Upper lobe of right lung (tissue), 1 donor: ENCODE measurements around the gene CCDC8. TPM values are rescaled to one million over a fixed set of nuclear protein-coding genes. Genes with fewer than 3 reads are reported as not detected.

Experiments
- ATAC-seq: fragments of 200-7000 bp; cut with Tn5 transposase; one replicate; pipeline ENCODE4 v1.9.1; 2020; ENCODE audit warnings: mild to moderate bottlenecking, moderate library complexity
- DNase-seq: peaks from one replicate; pipeline ENCODE4 v3.0.0-alpha.2; 2020
- H3K27ac ChIP-seq: fragments of 200-600 bp; one replicate; pipeline ENCODE4 v1.8.0; 2022
- H3K27me3 ChIP-seq: fragments of 200-600 bp; one replicate; pipeline ENCODE4 v1.8.0; 2022; ENCODE audit warnings: mild to moderate bottlenecking
- H3K36me3 ChIP-seq: fragments of 200-600 bp; one replicate; pipeline ENCODE4 v1.8.0; 2022
- H3K4me1 ChIP-seq: fragments of 200-600 bp; one replicate; pipeline ENCODE4 v1.8.0; 2022
- H3K4me3 ChIP-seq: fragments of 200-600 bp; one replicate; pipeline ENCODE4 v1.8.0; 2022; ENCODE audit warnings: mild to moderate bottlenecking
- H3K9me3 ChIP-seq: fragments of 200-600 bp; one replicate; pipeline ENCODE4 v1.8.0; 2022
- intact Hi-C: fragments of 100-400 bp; cut with DNase I; formaldehyde crosslinking; loops from one replicate; pipeline ENCODE4 v1.11.0; 2022
- total RNA-seq: library from RNA; stranded (reverse); fragmentation: NEBNext Ultra II Directional; extraction: Animal tissue kit (Norgen Biotek cat#: 25700); gene quantifications from one replicate; pipeline ENCODE4 v1.2.1, GENCODE V29; 2021
- TF ChIP-seq, protein P1 (sequence below): fragments of 200-600 bp; IDR thresholded peaks from one replicate; pipeline ENCODE4 v1.8.0; 2022; ENCODE audit warnings: antibody characterized with exemption
- donor health status: DM: no; HTN: yes; CAD: no; lungs with severe emphysema.

CCDC8 gene
- total RNA-seq, 1 donor from 2014 or later = 8.9 TPM

GRCh38 chr19:46411088-46411924 lies 2.1 kb downstream of the CCDC8 start:
- DNase-seq (no peak), ATAC-seq (no peak)
- H3K36me3 ChIP-seq = no peaks in the 10 kb centered on the region
- peaks cover 14% of the 10 kb centered on the region for H3K4me1 ChIP-seq
- H3K9me3 ChIP-seq = no peaks in the 10 kb centered on the region
- H3K4me3 ChIP-seq = peak overlapping the region; percentile 56
- TF ChIP-seq, protein P1, sequence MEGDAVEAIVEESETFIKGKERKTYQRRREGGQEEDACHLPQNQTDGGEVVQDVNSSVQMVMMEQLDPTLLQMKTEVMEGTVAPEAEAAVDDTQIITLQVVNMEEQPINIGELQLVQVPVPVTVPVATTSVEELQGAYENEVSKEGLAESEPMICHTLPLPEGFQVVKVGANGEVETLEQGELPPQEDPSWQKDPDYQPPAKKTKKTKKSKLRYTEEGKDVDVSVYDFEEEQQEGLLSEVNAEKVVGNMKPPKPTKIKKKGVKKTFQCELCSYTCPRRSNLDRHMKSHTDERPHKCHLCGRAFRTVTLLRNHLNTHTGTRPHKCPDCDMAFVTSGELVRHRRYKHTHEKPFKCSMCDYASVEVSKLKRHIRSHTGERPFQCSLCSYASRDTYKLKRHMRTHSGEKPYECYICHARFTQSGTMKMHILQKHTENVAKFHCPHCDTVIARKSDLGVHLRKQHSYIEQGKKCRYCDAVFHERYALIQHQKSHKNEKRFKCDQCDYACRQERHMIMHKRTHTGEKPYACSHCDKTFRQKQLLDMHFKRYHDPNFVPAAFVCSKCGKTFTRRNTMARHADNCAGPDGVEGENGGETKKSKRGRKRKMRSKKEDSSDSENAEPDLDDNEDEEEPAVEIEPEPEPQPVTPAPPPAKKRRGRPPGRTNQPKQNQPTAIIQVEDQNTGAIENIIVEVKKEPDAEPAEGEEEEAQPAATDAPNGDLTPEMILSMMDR = no peak
- H3K27ac ChIP-seq = no peak overlapping the region
- intact Hi-C loops = no loop called here
- peaks cover 61% of the 10 kb centered on the region for H3K27me3 ChIP-seq

GRCh38 chr19:46410205-46411087 lies 2.9 kb downstream of the CCDC8 start:
- TF ChIP-seq, protein P1 = no peak
- Histone ChIP-seq H3K27ac (no peak overlapping the region), H3K27me3 (peaks cover 66% of the 10 kb centered on the region), H3K4me3 (peak overlapping the region; percentile 56), H3K9me3 (no peaks in the 10 kb centered on the region), H3K4me1 (peaks cover 8% of the 10 kb centered on the region), H3K36me3 (no peaks in the 10 kb centered on the region)
- intact Hi-C loops = no loop called here
- DNase-seq (no peak), ATAC-seq (no peak)

GRCh38 chr19:46409191-46409590 lies 4.2 kb downstream of the CCDC8 start:
- peaks cover 13% of the 10 kb centered on the region for H3K4me1 ChIP-seq
- H3K4me3 ChIP-seq = no peak overlapping the region
- no peaks in the 10 kb centered on the region for H3K36me3 ChIP-seq
- H3K9me3 ChIP-seq = no peaks in the 10 kb centered on the region
- intact Hi-C loops = no loop called here
- H3K27me3 ChIP-seq = peaks cover 65% of the 10 kb centered on the region
- TF ChIP-seq, protein P1 = no peak
- no peak overlapping the region for H3K27ac ChIP-seq
- ATAC-seq (no peak), DNase-seq (no peak)

GRCh38 chr19:46408664-46409039 lies 4.7 kb downstream of the CCDC8 start:
- Histone ChIP-seq H3K27ac (peak overlapping the region; percentile 24), H3K4me3 (peak overlapping the region; percentile 30)
- TF ChIP-seq, protein P1 = no peak

DNA sequence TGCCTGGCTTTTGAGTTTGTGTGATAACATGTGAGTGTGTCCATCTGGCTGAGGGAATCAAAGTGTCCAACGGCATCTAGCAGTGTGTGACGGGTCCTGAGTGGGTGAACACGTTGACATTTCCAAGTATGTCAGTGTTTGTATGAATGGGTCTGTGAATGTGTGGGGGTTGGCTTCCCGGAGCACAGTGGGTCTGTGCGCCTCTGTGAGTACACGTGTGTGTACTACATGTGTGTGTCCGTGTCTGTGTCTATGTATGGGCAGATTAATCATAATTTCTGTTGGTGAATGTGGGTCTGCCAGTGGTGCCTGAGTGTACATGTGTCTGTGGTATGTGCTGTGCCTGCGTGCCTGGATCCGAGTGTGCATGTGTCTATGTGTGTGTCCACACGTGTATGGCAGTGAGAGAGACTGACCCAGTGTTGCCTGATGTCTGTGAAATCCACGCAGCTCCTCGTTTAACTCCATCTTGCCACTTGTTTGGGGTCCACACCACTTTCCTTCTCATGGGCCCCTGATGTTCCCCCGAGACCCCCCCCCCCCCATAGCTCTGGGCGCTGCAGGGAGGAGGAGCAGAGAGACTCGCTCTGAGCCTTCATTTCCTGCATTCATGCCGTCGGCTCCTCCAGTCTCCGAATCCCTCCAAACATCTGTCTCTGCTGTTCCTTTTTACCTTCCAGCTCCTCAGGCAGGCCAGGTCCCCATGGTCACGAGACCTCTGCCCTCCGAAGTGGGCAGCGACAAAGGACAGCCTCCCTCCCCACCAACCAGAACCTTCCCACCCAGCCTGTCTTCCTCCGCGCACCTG lies 5.3 kb downstream of the CCDC8 start:
- Histone ChIP-seq H3K4me3 (peak overlapping the region; percentile 30), H3K27me3 (peaks cover 57% of the 10 kb centered on the region), H3K27ac (peak overlapping the region; percentile 24), H3K4me1 (peaks cover 13% of the 10 kb centered on the region), H3K36me3 (no peaks in the 10 kb centered on the region), H3K9me3 (no peaks in the 10 kb centered on the region)
- ATAC-seq (no peak), DNase-seq (no peak)
- TF ChIP-seq, protein P1 = no peak
- intact Hi-C loops = no loop called here

More at GRCh38 chr19:46408664-46409039, 4.7 kb downstream of the CCDC8 start:
- H3K4me1 ChIP-seq = peaks cover 13% of the 10 kb centered on the region
- intact Hi-C loops = no loop called here
- DNase-seq (peak; percentile 90), ATAC-seq (peak; percentile 73)
- no peaks in the 10 kb centered on the region for H3K9me3 ChIP-seq
- H3K36me3 ChIP-seq = no peaks in the 10 kb centered on the region
- H3K27me3 ChIP-seq = peaks cover 63% of the 10 kb centered on the region
